Measurements from ENCODE around the gene RAD51B.
A peak's percentile ranks its signal among the peaks of the same experiment; 100 is the strongest.

The RAD51B gene

DNA sequence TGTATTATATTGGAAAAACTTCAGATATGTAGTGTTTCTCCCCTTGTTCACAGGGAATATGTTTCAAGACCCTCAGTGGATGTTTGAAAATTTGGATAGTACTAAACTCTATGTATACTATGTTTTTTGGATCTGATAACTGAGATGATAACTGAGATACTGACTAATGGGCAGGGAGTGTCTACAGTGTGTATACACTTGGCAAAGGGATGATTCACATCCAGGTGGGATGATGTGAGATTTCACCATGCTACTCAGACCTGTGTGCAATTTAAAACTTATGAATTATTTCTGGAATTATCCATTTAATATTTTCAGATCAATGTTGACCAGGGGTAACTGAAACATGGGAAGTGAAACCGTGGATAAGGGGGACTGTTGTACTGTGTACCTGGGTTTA is 13.8 kb downstream of the RAD51B start:
- H3K27me3 ChIP-seq (ENCODE audit: insufficient read depth, poor library complexity, severe bottlenecking) = no peaks in the 10 kb centered on the region
- no peak overlapping the region for H3K4me3 ChIP-seq (replicated peaks; ENCODE audit: insufficient read depth, low read length)
- no peak for DNase-seq (ENCODE audit: low read depth in 1 of 2, low spot score in 1 of 2)
- H3K27ac ChIP-seq (replicated peaks) = no peak overlapping the region
- TF ChIP-seq CTCF (IDR thresholded peaks at IDR 0.05; ENCODE audit: insufficient read depth, low read length) (no peak), GABPA (IDR thresholded peaks at IDR 0.05; ENCODE audit: low read depth) (no peak), SPI1 (IDR thresholded peaks at IDR 0.05; ENCODE audit: borderline replicate concordance, low read depth) (no peak), POLR2AphosphoS5 (IDR thresholded peaks at IDR 0.05; ENCODE audit: low read depth) (no peak)
- TF ChIP-seq, protein P1, sequence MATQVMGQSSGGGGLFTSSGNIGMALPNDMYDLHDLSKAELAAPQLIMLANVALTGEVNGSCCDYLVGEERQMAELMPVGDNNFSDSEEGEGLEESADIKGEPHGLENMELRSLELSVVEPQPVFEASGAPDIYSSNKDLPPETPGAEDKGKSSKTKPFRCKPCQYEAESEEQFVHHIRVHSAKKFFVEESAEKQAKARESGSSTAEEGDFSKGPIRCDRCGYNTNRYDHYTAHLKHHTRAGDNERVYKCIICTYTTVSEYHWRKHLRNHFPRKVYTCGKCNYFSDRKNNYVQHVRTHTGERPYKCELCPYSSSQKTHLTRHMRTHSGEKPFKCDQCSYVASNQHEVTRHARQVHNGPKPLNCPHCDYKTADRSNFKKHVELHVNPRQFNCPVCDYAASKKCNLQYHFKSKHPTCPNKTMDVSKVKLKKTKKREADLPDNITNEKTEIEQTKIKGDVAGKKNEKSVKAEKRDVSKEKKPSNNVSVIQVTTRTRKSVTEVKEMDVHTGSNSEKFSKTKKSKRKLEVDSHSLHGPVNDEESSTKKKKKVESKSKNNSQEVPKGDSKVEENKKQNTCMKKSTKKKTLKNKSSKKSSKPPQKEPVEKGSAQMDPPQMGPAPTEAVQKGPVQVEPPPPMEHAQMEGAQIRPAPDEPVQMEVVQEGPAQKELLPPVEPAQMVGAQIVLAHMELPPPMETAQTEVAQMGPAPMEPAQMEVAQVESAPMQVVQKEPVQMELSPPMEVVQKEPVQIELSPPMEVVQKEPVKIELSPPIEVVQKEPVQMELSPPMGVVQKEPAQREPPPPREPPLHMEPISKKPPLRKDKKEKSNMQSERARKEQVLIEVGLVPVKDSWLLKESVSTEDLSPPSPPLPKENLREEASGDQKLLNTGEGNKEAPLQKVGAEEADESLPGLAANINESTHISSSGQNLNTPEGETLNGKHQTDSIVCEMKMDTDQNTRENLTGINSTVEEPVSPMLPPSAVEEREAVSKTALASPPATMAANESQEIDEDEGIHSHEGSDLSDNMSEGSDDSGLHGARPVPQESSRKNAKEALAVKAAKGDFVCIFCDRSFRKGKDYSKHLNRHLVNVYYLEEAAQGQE (IDR thresholded peaks at IDR 0.05; ENCODE audit: insufficient replicate concordance, low read depth) = no peak

DNA sequence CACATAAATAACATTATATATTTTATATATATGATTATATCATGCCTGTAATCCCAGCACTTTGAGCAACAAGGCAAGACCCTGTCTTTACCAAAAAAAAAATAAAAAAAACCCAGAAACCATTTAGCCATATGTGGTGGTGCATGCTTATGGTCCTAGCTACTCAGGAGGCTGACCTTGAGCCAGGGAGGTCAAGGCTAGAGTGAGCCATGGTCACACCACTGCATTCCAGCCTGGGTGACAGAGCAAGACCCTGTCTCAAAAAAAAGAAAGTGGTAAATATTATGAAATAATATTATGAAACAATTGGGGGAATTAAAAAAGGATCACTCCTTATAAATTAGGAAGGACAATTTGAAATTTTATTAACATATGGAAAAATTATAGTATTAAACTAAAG is 16.0 kb downstream of the RAD51B start:
- no peaks in the 10 kb centered on the region for H3K27me3 ChIP-seq (ENCODE audit: insufficient read depth, poor library complexity, severe bottlenecking)
- no peak for DNase-seq (ENCODE audit: low read depth in 1 of 2, low spot score in 1 of 2)
- no peak overlapping the region for H3K4me3 ChIP-seq (replicated peaks; ENCODE audit: insufficient read depth, low read length)
- no peak overlapping the region for H3K27ac ChIP-seq (replicated peaks)
- TF ChIP-seq, protein P1 (IDR thresholded peaks at IDR 0.05; ENCODE audit: insufficient replicate concordance, low read depth) = no peak
- no peak for TF ChIP-seq POLR2AphosphoS5 (IDR thresholded peaks at IDR 0.05; ENCODE audit: low read depth)
- TF ChIP-seq GABPA (IDR thresholded peaks at IDR 0.05; ENCODE audit: low read depth) = no peak
- TF ChIP-seq SPI1 (IDR thresholded peaks at IDR 0.05; ENCODE audit: borderline replicate concordance, low read depth) = no peak
- no peak for TF ChIP-seq CTCF (IDR thresholded peaks at IDR 0.05; ENCODE audit: insufficient read depth, low read length)

DNA sequence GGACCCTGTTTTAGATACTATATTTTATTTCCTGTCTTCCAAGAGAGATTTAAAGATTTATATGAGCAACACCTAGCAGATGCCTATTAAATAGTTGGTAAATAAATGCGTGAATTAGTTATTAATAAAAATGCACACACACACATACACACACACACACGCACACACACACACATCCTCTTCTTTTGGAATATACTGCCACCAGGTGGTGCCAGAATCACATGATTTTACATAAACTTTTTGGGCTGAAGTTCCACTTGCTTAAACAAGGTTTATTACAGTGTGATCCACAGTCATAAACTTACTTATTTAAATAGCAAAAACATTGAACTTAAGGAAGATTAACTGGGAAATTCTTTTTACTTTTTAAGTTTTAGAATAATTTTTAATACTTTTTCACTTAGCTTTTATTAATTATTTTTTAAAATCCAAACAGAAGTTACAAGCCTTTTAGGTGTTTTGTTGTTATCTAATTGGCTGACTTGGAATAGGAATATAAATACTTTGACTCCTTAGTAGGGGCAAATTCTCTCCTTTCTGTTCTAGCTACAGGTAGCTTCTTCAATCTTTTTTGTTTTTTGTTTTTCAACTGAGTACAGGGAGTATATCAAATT is 17.5 kb downstream of the RAD51B start:
- peak in 1 of 2 experiments; percentile 43 for DNase-seq (ENCODE audit: low read depth in 1 of 2, low spot score in 1 of 2)
- no peak overlapping the region for H3K27ac ChIP-seq (replicated peaks)
- no peaks in the 10 kb centered on the region for H3K27me3 ChIP-seq (ENCODE audit: insufficient read depth, poor library complexity, severe bottlenecking)
- TF ChIP-seq, protein P1 (IDR thresholded peaks at IDR 0.05; ENCODE audit: insufficient replicate concordance, low read depth) = no peak
- TF ChIP-seq CTCF (IDR thresholded peaks at IDR 0.05; ENCODE audit: insufficient read depth, low read length) (no peak), SPI1 (IDR thresholded peaks at IDR 0.05; ENCODE audit: borderline replicate concordance, low read depth) (no peak), POLR2AphosphoS5 (IDR thresholded peaks at IDR 0.05; ENCODE audit: low read depth) (no peak), GABPA (IDR thresholded peaks at IDR 0.05; ENCODE audit: low read depth) (no peak)
- no peak overlapping the region for H3K4me3 ChIP-seq (replicated peaks; ENCODE audit: insufficient read depth, low read length)

Data from HL-60 (cell line).